Activated T-cell treated with anti-CD3 and anti-CD28 coated beads for 24 hours (primary cell): Measurements from ENCODE around the gene TREML1.
"Not testable (repeated sequence)": the region's sequence is repeated elsewhere in the genome, so short reads cannot be mapped to it uniquely, and the experiment has no call there.

Source experiments
- DNase-seq: peaks from one replicate; pipeline ENCODE4 v3.0.0-alpha.2; 2020; ENCODE audit warnings: low read depth

The TREML1 gene

GRCh38 chr6:41147917-41148316 lies 6.2 kb downstream of the TREML1 start:
- no peak for DNase-seq

- DNase-seq = no peak
Measured at GRCh38 chr6:41136911-41137310, 17.2 kb downstream of the TREML1 start.

GRCh38 chr6:41135062-41135832 lies 18.9 kb downstream of the TREML1 start:
- DNase-seq = no peak

- DNase-seq = no peak
Measured at GRCh38 chr6:41132254-41132653, 21.9 kb downstream of the TREML1 start.

GRCh38 chr6:41125282-41125681 lies 28.9 kb downstream of the TREML1 start:
- DNase-seq = no peak

GRCh38 chr6:41122918-41123317 lies 31.2 kb downstream of the TREML1 start:
- DNase-seq = no peak

GRCh38 chr6:41122373-41122772 lies 31.8 kb downstream of the TREML1 start:
- DNase-seq = no peak

GRCh38 chr6:41120058-41120457 lies 34.1 kb downstream of the TREML1 start:
- no peak for DNase-seq

GRCh38 chr6:41119508-41119907 lies 34.6 kb downstream of the TREML1 start:
- DNase-seq = no peak

GRCh38 chr6:41115027-41115426 lies 39.1 kb downstream of the TREML1 start:
- DNase-seq = not testable (repeated sequence)

GRCh38 chr6:41111017-41111416 lies 43.1 kb downstream of the TREML1 start:
- no peak for DNase-seq

- no peak for DNase-seq
Measured at GRCh38 chr6:41103847-41104246, 50.3 kb downstream of the TREML1 start.

GRCh38 chr6:41100871-41101287 lies 53.3 kb downstream of the TREML1 start:
- DNase-seq = no peak
